Myocyte (in vitro differentiated cells): ENCODE data around the gene SLC22A14. TPM values are rescaled to one million over a fixed set of nuclear protein-coding genes. Genes with fewer than 3 reads are reported as not detected.

Experiments used
- total RNA-seq: library from RNA; depleted of rRNA; stranded (reverse); fragments of >200 nt; gene quantifications from 2 replicates; pipeline ENCODE4 v1.2.3, GENCODE V29; 2014

Gene SLC22A14
- total RNA-seq, 1 donor from 2014 or later: 0.83 TPM

Other genes starting within 250 kb of the SLC22A14 start
- gene DLEC1, start 243.1 kb upstream of the SLC22A14 start, total RNA-seq: not detected in 2 replicates
- 15.8 and 18.6 TPM in 2 replicates for gene ACAA1, start 145.2 kb upstream of the SLC22A14 start, total RNA-seq
- 2.3 and 3.8 TPM in 2 replicates for gene MYD88, start 143.6 kb upstream of the SLC22A14 start, total RNA-seq
- gene OXSR1, start 116.8 kb upstream of the SLC22A14 start, total RNA-seq: 49.8 and 57.5 TPM in 2 replicates
- gene SLC22A13, start 16.5 kb upstream of the SLC22A14 start, total RNA-seq: 0.16 and 0.40 TPM in 2 replicates
- gene XYLB, start 64.5 kb downstream of the SLC22A14 start, total RNA-seq: 1.5 and 1.9 TPM in 2 replicates
- gene ACVR2B, start 171.6 kb downstream of the SLC22A14 start, total RNA-seq: 2.7 and 2.9 TPM in 2 replicates
- gene EXOG, start 214.0 kb downstream of the SLC22A14 start, total RNA-seq: 25.9 and 30.3 TPM in 2 replicates